ENCODE measurements around the gene CSN1S1. TPM values are rescaled to one million over a fixed set of nuclear protein-coding genes. Genes with fewer than 3 reads are reported as not detected.

CSN1S1 gene
- polyA plus RNA-seq, 3 donors: not detected

GRCh38 chr4:69984030-69984443 lies 53.2 kb downstream of the CSN1S1 start:
- Histone ChIP-seq H2AFZ (ENCODE audit: insufficient read depth, low read depth, low read length, poor library complexity, severe bottlenecking) (no peak overlapping the region), H3K27me3 (ENCODE audit: control insufficient read depth in 2 of 2, insufficient read depth in 2 of 2, low read length in 2 of 2) (no peaks in the 10 kb centered on the region), H3K4me3 (replicated peaks in 1 of 3; ENCODE audit: low read depth in 2 of 3, low read length in 3 of 3) (no peak overlapping the region), H3K4me1 (ENCODE audit: control insufficient read depth in 1 of 2, insufficient read depth in 2 of 2, low read length in 2 of 2) (no peaks in the 10 kb centered on the region), H3K79me2 (ENCODE audit: insufficient read depth, low read length) (no peaks in the 10 kb centered on the region), H3K36me3 (replicated peaks in 1 of 2; ENCODE audit: control insufficient read depth in 1 of 2, insufficient read depth in 2 of 2, low read length in 2 of 2) (no peaks in the 10 kb centered on the region), H3K9me3 (replicated peaks in 1 of 2; ENCODE audit: control insufficient read depth in 1 of 2, insufficient read depth in 1 of 2, low read length in 2 of 2) (no peaks in the 10 kb centered on the region), H3K9ac (ENCODE audit: insufficient read depth, low read length, poor library complexity, severe bottlenecking) (no peak overlapping the region), H4K20me1 (ENCODE audit: insufficient read depth, low read length) (no peaks in the 10 kb centered on the region), H3K4me2 (replicated peaks; ENCODE audit: extremely low read depth, low read length, poor library complexity, severe bottlenecking) (no peak overlapping the region), H3K27ac (ENCODE audit: low read depth in 1 of 2, low read length in 2 of 2) (no peak overlapping the region)
- no peak overlapping the region for H3K4me3 Mint-ChIP-seq
- peaks cover 0 to 1% (median 0%) of the 10 kb centered on the region in 3 donors for H3K27me3 Mint-ChIP-seq (ENCODE audit: low read depth in 3 of 3)
- H3K27ac Mint-ChIP-seq: no peak overlapping the region
- intact Hi-C loops (cut with micrococcal nuclease): no loop called here
- WGBS (ENCODE audit: insufficient coverage): no CpG with 5 or more reads among the region's 2 CpGs
- H3K4me1 Mint-ChIP-seq: no peaks in the 10 kb centered on the region
- TF ChIP-seq CTCF (IDR thresholded peaks at IDR 0.05): no peak
- no peak for DNase-seq
- H3K9me3 Mint-ChIP-seq: peaks cover 0 to 2% (median 0%) of the 10 kb centered on the region in 7 donors
- no peaks in the 10 kb centered on the region for H3K36me3 Mint-ChIP-seq

- Histone ChIP-seq H2AFZ (ENCODE audit: insufficient read depth, low read depth, low read length, poor library complexity, severe bottlenecking) (no peak overlapping the region), H3K9me3 (replicated peaks in 1 of 2; ENCODE audit: control insufficient read depth in 1 of 2, insufficient read depth in 1 of 2, low read length in 2 of 2) (no peaks in the 10 kb centered on the region), H3K27ac (ENCODE audit: low read depth in 1 of 2, low read length in 2 of 2) (no peak overlapping the region), H3K9ac (ENCODE audit: insufficient read depth, low read length, poor library complexity, severe bottlenecking) (no peak overlapping the region), H3K4me3 (replicated peaks in 1 of 3; ENCODE audit: low read depth in 2 of 3, low read length in 3 of 3) (no peak overlapping the region), H4K20me1 (ENCODE audit: insufficient read depth, low read length) (no peaks in the 10 kb centered on the region), H3K4me2 (replicated peaks; ENCODE audit: extremely low read depth, low read length, poor library complexity, severe bottlenecking) (no peak overlapping the region), H3K27me3 (ENCODE audit: control insufficient read depth in 2 of 2, insufficient read depth in 2 of 2, low read length in 2 of 2) (no peaks in the 10 kb centered on the region), H3K4me1 (ENCODE audit: control insufficient read depth in 1 of 2, insufficient read depth in 2 of 2, low read length in 2 of 2) (no peaks in the 10 kb centered on the region), H3K36me3 (replicated peaks in 1 of 2; ENCODE audit: control insufficient read depth in 1 of 2, insufficient read depth in 2 of 2, low read length in 2 of 2) (no peaks in the 10 kb centered on the region), H3K79me2 (ENCODE audit: insufficient read depth, low read length) (no peaks in the 10 kb centered on the region)
- intact Hi-C loops (cut with micrococcal nuclease): no loop called here
- Mint-ChIP-seq H3K36me3 (no peaks in the 10 kb centered on the region), H3K4me1 (no peaks in the 10 kb centered on the region), H3K9me3 (peaks cover 0 to 2% (median 0%) of the 10 kb centered on the region in 7 donors), H3K27ac (no peak overlapping the region), H3K27me3 (ENCODE audit: low read depth in 3 of 3) (peaks cover 0 to 1% (median 0%) of the 10 kb centered on the region in 3 donors), H3K4me3 (no peak overlapping the region)
- DNase-seq: no peak
- WGBS (ENCODE audit: insufficient coverage): no CpG with 5 or more reads among the region's 1 CpG
- TF ChIP-seq CTCF (IDR thresholded peaks at IDR 0.05): no peak
Observed at GRCh38 chr4:69986663-69987062, 55.8 kb downstream of the CSN1S1 start.

Measured in CD14-positive monocyte (primary cell).